ENCODE results near the gene AGO3. TPM values are rescaled to one million over a fixed set of nuclear protein-coding genes. Genes with fewer than 3 reads are reported as not detected.
"Not testable (repeated sequence)": the region's sequence is repeated elsewhere in the genome, so short reads cannot be mapped to it uniquely, and the experiment has no call there.

AGO3 gene
- 10 to 100 TPM; 11.6 to 17.5 (median 14.1) TPM for polyA plus RNA-seq (ENCODE audit: insufficient read length in 3 of 3)
- long read RNA-seq, donor 1, partial matches to known transcripts: 5 of 5 reads
- long read RNA-seq, donor 1, other reads (novel, unspliced or antisense): 0 of 5 reads
- long read RNA-seq, donor 2: 0 reads
- long read RNA-seq, donor 3: 0 reads
- long read RNA-seq, donor 4: 0 reads
- long read RNA-seq, donor 5, full-length matches to known transcripts: 2 of 2 reads
- long read RNA-seq, donor 5, partial matches to known transcripts: 0 of 2 reads
- long read RNA-seq, donor 5, other reads (novel, unspliced or antisense): 0 of 2 reads
- long read RNA-seq, donor 6: 0 reads
- long read RNA-seq, donor 7: 0 reads
- long read RNA-seq, donor 8, full-length matches to known transcripts: 2 of 2 reads
- long read RNA-seq, donor 8, partial matches to known transcripts: 0 of 2 reads
- long read RNA-seq, donor 8, other reads (novel, unspliced or antisense): 0 of 2 reads
- long read RNA-seq, donor 9: 0 reads
- long read RNA-seq, donor 10: 0 reads
- long read RNA-seq, donor 11, full-length matches to known transcripts: 2 of 2 reads
- long read RNA-seq, donor 11, partial matches to known transcripts: 0 of 2 reads
- long read RNA-seq, donor 11, other reads (novel, unspliced or antisense): 0 of 2 reads
- long read RNA-seq, donor 12: 0 reads
- long read RNA-seq, donor 13: 0 reads
- long read RNA-seq, donor 14: 0 reads
- long read RNA-seq, donor 15: 0 reads
- long read RNA-seq, donor 16: 0 reads

GRCh38 chr1:35930593-35931445 lies at the start of gene AGO3:
Gene AGO3, plus strand, starts transcription at chr1:35931105. Its CDS starts 322 bp downstream, at chr1:35931427.
- DNase-seq: peak; percentile 81

- DNase-seq: no peak
These were observed 49.0 kb upstream of the AGO3 start for GRCh38 chr1:35881850-35882273.

GRCh38 chr1:35882586-35882944 lies 48.3 kb upstream of the AGO3 start:
- DNase-seq: no peak

- DNase-seq: peak; percentile 94
These were observed 47.8 kb upstream of the AGO3 start, which contains the start of gene AGO1 for GRCh38 chr1:35882945-35883634. Gene AGO1, plus strand, starts transcription at chr1:35883209. Its CDS starts 213 bp downstream, at chr1:35883422.

GRCh38 chr1:35883635-35884101 lies 47.2 kb upstream of the AGO3 start:
- DNase-seq: peak; percentile 34

GRCh38 chr1:35884934-35885333 lies 46.0 kb upstream of the AGO3 start:
- DNase-seq: no peak

- no peak for DNase-seq
These were observed 44.8 kb upstream of the AGO3 start for GRCh38 chr1:35885961-35886558.

- no peak for DNase-seq
These were observed 44.1 kb upstream of the AGO3 start for GRCh38 chr1:35886577-35887431.

GRCh38 chr1:35887508-35887907 lies 43.4 kb upstream of the AGO3 start:
- no peak for DNase-seq

GRCh38 chr1:35888255-35888654 lies 42.6 kb upstream of the AGO3 start:
- DNase-seq: no peak

GRCh38 chr1:35888981-35889380 lies 41.9 kb upstream of the AGO3 start:
- not testable (repeated sequence) for DNase-seq

- DNase-seq: no peak
These were observed 37.6 kb upstream of the AGO3 start for GRCh38 chr1:35893051-35893879.

GRCh38 chr1:35894183-35894582 lies 36.7 kb upstream of the AGO3 start:
- DNase-seq: no peak

- no peak for DNase-seq
These were observed 36.2 kb upstream of the AGO3 start for GRCh38 chr1:35894656-35895055.

GRCh38 chr1:35899941-35900340 lies 31.0 kb upstream of the AGO3 start:
- no peak for DNase-seq

- DNase-seq: no peak
These were observed 29.7 kb upstream of the AGO3 start for GRCh38 chr1:35901235-35901634.

GRCh38 chr1:35902671-35903070 lies 28.2 kb upstream of the AGO3 start:
- DNase-seq: no peak

GRCh38 chr1:35914717-35915116 lies 16.2 kb upstream of the AGO3 start:
- no peak for DNase-seq

GRCh38 chr1:35915693-35916092 lies 15.2 kb upstream of the AGO3 start:
- DNase-seq: no peak
